Adipocyte (in vitro differentiated cells): ENCODE data around the gene TRAPPC2B.
A peak's percentile ranks its signal among the peaks of the same experiment; 100 is the strongest.

Experiments used
- DNase-seq: peaks from one replicate; pipeline ENCODE4 v3.0.0-alpha.2; 2015; ENCODE audit warnings: low read depth
- H3K27me3 ChIP-seq: replicated peaks from 2 replicates; pipeline ENCODE4 v1.7.0; 2013; ENCODE audit warnings: mild to moderate bottlenecking, low read length, moderate library complexity; ENCODE audit not compliant: control insufficient read depth, insufficient read depth
- H3K36me3 ChIP-seq: 2 replicates; pipeline ENCODE4 v1.7.0; 2013; ENCODE audit warnings: low read length, mild to moderate bottlenecking, moderate library complexity; ENCODE audit not compliant: control insufficient read depth, insufficient read depth, severe bottlenecking
- H3K4me1 ChIP-seq: 2 replicates; pipeline ENCODE4 v1.7.0; 2013; ENCODE audit warnings: mild to moderate bottlenecking, low read length, moderate library complexity; ENCODE audit not compliant: control insufficient read depth, insufficient read depth
- H3K4me3 ChIP-seq: 2 replicates; pipeline ENCODE4 v1.7.0; 2013; ENCODE audit warnings: mild to moderate bottlenecking, low read length, moderate library complexity
- H3K9ac ChIP-seq: 2 replicates; pipeline ENCODE4 v1.7.0; 2013; ENCODE audit warnings: mild to moderate bottlenecking, low read length, moderate library complexity
- H3K9me3 ChIP-seq: 2 replicates; pipeline ENCODE4 v1.7.0; 2013; ENCODE audit warnings: mild to moderate bottlenecking, low read length, moderate library complexity; ENCODE audit not compliant: control insufficient read depth

Gene TRAPPC2B

GRCh38 chr19:57406516-57407123 lies 43.3 kb downstream of the TRAPPC2B start:
- Histone ChIP-seq H3K4me3 (no peak overlapping the region), H3K4me1 (peaks cover 7% of the 10 kb centered on the region), H3K36me3 (no peaks in the 10 kb centered on the region), H3K9me3 (no peaks in the 10 kb centered on the region), H3K27me3 (no peaks in the 10 kb centered on the region), H3K9ac (no peak overlapping the region)
- DNase-seq = peak; percentile 83

- H3K36me3 ChIP-seq = peaks cover 13% of the 10 kb centered on the region
- H3K4me3 ChIP-seq = peak within 1 kb of the TSS; percentile 96
- H3K9me3 ChIP-seq = no peaks in the 10 kb centered on the region
- DNase-seq = peak; percentile 98
- H3K27me3 ChIP-seq = no peaks in the 10 kb centered on the region
- H3K4me1 ChIP-seq = peaks cover 13% of the 10 kb centered on the region
- H3K9ac ChIP-seq = peak within 1 kb of the TSS; percentile 90
Observed at GRCh38 chr19:57410877-57411671, 47.7 kb downstream of the TRAPPC2B start, which contains the start of gene ZNF17. Gene ZNF17, plus strand, starts transcription at chr19:57411161. Its CDS starts 2,455 bp downstream, at chr19:57413616.
